ENCODE results near the gene ATP1A4.

Gene ATP1A4

GRCh38 chr1:160207771-160208556 lies 56.6 kb downstream of the ATP1A4 start:
- DNase-seq, result no peak

- DNase-seq, result no peak
Observed at GRCh38 chr1:160208557-160209320, 57.3 kb downstream of the ATP1A4 start.

DNA sequence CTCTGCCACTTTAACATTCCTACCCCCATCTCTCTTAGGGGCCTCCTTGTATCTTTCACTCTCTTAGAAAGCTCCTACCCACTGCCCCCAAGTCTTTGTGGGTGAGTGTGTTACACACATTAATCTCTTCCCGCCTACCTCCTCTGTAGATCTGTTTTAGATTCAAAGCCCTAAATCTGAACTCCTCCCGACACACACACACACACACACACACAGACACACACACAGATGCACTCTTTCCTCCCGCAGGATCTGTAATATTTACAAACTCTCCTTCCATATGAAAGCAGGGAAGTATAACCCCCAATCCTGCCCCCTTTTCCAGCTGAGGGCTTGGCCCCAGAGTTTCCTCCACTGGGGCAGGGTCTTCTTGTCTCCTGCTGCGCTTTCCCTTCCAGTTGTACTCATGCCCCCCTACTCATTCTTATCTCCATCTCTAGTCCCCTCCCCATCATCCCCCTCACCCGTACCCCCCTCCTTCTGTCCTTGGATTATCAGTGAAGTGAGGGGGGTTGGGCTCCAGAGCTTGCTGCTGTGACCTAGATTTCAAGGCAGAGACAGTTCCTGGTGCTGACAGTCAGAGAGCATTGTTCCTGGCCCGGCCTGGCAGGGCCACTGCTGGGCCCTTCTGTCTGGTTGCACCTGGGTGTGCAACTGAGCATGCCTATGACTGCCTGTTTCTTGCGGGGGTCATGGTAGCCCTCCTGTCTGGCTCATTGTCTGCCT lies 58.1 kb downstream of the ATP1A4 start:
- no peak for DNase-seq

DNA sequence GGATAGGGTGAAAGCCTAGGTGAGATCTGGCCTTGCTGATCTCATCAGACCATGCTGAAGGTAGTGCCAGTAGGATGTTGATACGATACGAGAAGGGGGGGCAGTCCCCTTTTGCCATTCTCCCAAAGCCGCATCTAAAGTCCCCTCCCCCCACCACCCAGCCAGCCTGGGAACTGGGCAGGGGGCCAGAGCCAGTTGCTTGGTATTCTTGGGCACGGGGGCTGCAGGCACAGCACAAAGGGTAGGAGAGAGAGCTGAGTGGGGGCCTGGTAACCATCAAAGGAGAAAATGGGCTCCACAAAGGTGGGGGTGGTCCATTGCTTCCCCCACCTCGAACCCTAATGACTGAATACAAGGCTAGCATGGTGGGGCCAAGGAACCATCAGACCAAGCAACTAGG lies 59.2 kb downstream of the ATP1A4 start:
- DNase-seq, result no peak

- no peak for DNase-seq
Observed at GRCh38 chr1:160211046-160211790, 59.8 kb downstream of the ATP1A4 start.

DNA sequence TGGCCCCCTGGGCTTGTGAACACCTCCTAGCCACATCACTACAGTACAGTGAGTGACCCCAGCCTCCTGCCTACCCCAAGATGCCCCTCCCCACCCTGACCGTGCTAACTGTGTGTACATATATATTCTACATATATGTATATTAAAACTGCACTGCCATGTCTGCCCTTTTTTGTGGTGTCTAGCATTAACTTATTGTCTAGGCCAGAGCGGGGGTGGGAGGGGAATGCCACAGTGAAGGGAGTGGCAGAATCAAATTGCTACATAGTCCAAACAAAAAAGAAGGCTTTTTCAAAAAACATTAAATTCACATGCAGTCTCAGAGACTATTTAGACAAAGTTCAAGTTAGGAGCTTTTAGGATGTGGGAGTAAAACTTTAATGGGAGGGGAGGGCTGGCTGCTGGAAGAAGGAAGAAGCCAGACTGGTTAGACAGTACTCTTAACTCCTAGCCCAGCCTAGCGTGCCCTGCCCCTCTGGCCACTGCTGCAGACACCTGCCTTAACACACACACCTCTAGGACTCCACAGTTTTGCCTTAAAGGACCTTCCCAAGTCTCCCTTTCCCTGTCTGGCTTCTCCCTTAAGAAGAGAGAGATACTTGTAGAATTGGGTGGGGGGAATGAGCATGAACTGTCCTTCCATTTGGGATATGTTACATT lies 63.2 kb downstream of the ATP1A4 start:
- no peak for DNase-seq

- no peak for DNase-seq
Observed at GRCh38 chr1:160216301-160216700, 64.9 kb downstream of the ATP1A4 start.

GRCh38 chr1:160217481-160218051 lies 66.2 kb downstream of the ATP1A4 start:
- no peak for DNase-seq

DNA sequence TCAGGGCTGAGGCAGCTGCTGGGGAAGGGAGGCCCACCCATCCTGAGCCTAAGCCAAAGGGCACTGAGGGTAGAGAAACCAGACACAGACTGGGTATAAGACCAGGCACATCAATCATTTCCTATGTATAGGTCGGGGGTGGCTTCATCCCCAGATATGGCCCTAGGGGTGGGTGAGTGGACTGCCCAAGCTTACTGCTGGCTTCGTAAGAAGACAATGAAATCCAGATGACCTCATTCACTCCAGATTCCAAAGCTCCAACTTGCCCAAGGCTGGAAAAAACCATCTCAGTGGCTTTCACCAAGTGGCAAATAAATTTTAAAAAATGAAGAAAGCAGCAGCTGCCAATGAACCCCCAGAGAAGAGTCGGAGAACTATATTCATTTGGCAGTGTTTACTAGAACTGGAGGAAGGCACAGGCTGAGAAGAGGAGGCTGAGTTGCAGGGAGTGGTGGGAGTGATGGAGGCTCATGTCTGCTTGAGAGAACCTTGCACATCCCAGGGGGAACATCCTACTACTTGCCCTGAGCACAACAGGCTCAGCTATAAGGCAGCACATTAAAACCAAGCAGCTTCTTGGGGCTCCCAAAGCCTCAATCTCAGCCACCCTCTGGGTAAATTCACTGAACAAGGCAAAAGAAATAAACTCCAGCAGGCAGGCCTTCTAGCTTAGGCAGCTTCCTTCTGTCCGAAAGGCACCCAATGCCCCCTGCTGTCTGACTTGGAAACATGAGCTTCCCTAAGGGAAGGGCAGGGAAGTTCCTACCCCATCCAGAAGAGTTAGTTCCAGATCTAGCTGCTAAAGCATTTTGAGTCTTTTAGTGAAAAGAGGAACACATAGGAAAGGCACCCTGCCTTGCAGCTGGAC lies 67.9 kb downstream of the ATP1A4 start:
- no peak for DNase-seq

GRCh38 chr1:160220301-160220700 lies 68.9 kb downstream of the ATP1A4 start:
- no peak for DNase-seq

DNA sequence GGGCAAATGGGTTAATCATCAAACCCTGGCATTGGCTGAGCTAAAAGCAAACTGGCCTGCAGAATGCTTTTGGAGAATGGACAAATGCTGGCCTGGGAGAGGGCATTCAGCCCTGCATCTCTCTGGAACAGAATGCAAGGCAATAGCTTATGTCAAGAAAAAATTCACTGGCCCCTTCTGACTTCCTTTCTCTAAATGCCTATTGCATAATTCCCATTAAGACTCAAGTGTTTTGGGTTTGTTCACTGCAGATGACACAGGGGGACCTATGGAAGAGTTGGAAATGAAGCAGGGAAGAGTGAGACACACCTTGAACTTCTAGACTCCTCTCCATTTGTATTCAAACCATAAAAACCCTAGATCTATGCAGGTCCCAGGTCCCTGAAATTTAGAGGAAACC lies 69.7 kb downstream of the ATP1A4 start:
- DNase-seq, result no peak

GRCh38 chr1:160222546-160222945 lies 71.1 kb downstream of the ATP1A4 start:
- DNase-seq, result no peak

DNA sequence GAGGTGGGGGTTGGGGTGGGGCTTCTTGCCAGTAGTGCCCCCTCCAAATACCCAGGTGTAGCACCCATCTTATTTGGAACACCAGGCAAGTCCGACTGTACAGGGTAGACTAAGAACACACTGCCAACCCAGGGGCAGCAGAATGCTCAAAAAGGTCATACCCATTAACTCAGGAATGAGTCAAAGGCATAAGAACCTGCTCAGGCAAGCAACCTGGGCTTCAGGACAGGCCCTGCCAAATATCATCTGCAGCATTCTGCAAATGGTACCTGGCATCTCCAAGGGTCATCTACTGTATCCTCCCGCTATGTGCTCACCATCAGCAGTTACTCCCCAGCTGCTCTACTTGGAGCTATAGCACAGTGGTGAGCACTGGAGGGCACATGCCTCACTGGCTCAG lies 73.2 kb downstream of the ATP1A4 start:
- DNase-seq, result no peak

GRCh38 chr1:160225345-160225744 lies 73.9 kb downstream of the ATP1A4 start:
- DNase-seq, result no peak

DNA sequence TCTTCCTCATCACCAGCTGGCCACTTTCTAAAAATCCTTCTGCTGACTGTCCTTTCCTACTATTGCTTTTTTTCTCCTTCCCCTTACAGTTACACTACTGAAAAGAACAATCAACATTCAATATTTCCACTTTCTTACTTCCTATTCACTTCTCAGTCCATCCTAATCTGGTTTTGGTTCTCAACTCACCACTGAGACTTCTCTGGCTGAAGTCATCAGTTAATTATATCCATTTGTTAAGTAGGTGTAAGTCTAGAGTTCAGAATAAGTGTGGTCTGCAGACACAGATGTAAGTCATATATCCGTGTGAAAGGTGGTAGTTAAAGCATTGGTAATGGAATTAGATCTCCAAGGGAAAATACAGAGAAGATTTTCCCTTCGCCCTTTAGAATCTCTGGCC lies 75.2 kb downstream of the ATP1A4 start:
- DNase-seq, result no peak

- DNase-seq, result no peak
Observed at GRCh38 chr1:160227034-160227433, 75.6 kb downstream of the ATP1A4 start.

GRCh38 chr1:160227561-160227960 lies 76.2 kb downstream of the ATP1A4 start:
- no peak for DNase-seq

DNA sequence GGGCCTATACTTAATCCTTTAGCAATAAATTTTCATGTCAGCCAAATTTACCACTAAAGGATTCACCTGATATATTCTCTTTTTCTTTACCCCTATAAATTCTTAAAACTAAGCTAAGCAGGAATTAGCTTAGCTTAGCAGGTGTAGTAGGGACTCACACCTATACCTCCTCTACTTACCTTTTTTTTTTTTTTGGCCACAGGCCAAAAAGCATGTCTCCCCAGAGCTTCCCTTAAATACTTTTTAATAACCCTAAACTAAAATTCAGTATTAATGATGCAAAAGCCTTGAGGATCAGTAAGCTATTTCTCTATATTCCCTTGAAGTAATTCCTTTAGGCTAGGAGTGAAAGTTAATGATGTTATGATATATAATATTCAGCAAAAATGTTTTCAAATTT lies 77.0 kb downstream of the ATP1A4 start:
- DNase-seq, result no peak

DNA sequence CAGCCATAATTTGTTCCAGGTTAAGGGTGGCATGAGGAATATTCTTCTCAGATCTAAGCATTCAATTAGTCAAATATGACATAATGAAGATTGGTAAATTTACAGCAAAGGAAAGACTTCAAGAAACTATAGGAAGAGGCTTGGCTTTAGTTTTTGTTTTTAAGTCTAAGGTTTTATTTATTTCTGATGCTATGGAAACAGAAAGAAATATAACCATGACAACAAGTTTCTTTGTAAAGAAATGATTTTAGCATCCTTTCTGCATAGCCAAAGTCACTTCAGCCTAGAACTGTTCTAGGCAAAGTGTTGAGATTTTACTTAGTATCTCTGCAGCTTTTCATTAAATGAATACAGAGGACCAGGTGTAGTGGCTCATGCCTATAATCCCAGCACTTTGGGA lies 81.5 kb downstream of the ATP1A4 start:
- DNase-seq, result no peak

Measured in activated CD8-positive, alpha-beta memory T cell treated with anti-CD3 and anti-CD28 coated beads, Interleukin-2, amount 50 U/mL, for 4 hours (primary cell).